ENCODE results near the gene OLFML1. TPM values are rescaled to one million over a fixed set of nuclear protein-coding genes. Genes with fewer than 3 reads are reported as not detected.

OLFML1 gene
- total and polyA plus RNA-seq, 10 donors: 2.6 to 23.8 (median 9.2) TPM

DNA sequence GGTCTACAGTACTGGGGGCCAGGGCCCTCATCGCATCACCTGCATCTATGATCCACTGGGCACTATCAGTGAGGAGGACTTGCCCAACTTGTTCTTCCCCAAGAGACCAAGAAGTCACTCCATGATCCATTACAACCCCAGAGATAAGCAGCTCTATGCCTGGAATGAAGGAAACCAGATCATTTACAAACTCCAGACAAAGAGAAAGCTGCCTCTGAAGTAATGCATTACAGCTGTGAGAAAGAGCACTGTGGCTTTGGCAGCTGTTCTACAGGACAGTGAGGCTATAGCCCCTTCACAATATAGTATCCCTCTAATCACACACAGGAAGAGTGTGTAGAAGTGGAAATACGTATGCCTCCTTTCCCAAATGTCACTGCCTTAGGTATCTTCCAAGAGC lies 24.7 kb downstream of the OLFML1 start:
- Histone ChIP-seq H3K27me3 (replicated peaks in 1 of 7) (peaks cover 0 to 14% (median 11%) of the 10 kb centered on the region in 7 donors), H3K9me3 (no peaks in the 10 kb centered on the region), H3K4me3 (no peak overlapping the region), H3K4me1 (peaks cover 20 to 50% (median 33%) of the 10 kb centered on the region in 6 donors), H3K27ac (no peak overlapping the region), H3K36me3 (no peaks in the 10 kb centered on the region)
- no peak for DNase-seq
- TF ChIP-seq CTCF (IDR thresholded peaks at IDR 0.05 in 8 of 11, conservative IDR thresholded peaks at IDR 0.05 in 3 of 11): no peak
- TF ChIP-seq POLR2AphosphoS5 (IDR thresholded peaks at IDR 0.05): no peak
- TF ChIP-seq POLR2A (IDR thresholded peaks at IDR 0.05): no peak
- intact Hi-C loops (cut with DNase I; ENCODE audit: low total_unique reads): no loop called here
- WGBS, 5 donors: 90 to 93% (median 92%) methylated on average over 2 of the region's 2 CpGs

DNA sequence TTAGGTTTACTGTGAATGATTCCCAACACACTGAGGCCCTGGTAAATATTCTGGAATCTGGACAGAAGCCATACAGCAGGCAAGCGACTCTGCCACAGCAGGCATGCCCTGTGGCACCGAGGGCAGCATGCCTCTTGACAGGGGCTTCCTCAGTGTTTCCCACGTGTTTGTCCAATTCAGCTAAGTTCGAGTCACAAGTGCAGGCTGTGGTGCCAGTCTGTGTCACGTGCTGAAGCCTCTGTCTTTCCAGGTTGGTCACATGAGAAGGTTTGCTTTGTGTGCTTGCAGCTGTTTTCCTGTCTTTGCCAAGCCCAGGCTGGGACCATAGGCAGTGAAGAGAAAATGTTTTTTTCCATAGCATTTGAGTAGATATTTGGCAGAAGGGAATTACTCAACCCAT lies 26.1 kb downstream of the OLFML1 start:
- Histone ChIP-seq H3K4me1 (peaks cover 20 to 60% (median 40%) of the 10 kb centered on the region in 6 donors), H3K27me3 (replicated peaks in 1 of 7) (peaks cover 0 to 13% (median 9%) of the 10 kb centered on the region in 7 donors), H3K36me3 (no peaks in the 10 kb centered on the region), H3K4me3 (no peak overlapping the region), H3K9me3 (no peaks in the 10 kb centered on the region), H3K27ac (peak overlapping the region in 6 of 8 donors; percentile 86 to 94 (median 92))
- no peak for TF ChIP-seq POLR2A (IDR thresholded peaks at IDR 0.05)
- TF ChIP-seq POLR2AphosphoS5 (IDR thresholded peaks at IDR 0.05): peak in 2 of 3 donors; percentile 14 to 49
- WGBS, 5 donors: 12 to 21% (median 17%) methylated on average over 5 of the region's 5 CpGs
- DNase-seq: no peak
- intact Hi-C loops (cut with DNase I; ENCODE audit: low total_unique reads): no loop called here

GRCh38 chr11:7512525-7513233 lies 27.4 kb downstream of the OLFML1 start:
- WGBS, 5 donors: 5 to 11% (median 10%) methylated on average over 16 to 18 of the region's 18 CpGs
- intact Hi-C loops (cut with DNase I; ENCODE audit: low total_unique reads): no loop called here
- DNase-seq: peak; percentile 93
- H3K27me3 ChIP-seq (replicated peaks in 1 of 7): peaks cover 0 to 13% (median 9%) of the 10 kb centered on the region in 7 donors
- H3K4me3 ChIP-seq: peak overlapping the region; percentile 58 to 87 (median 76)
- H3K27ac ChIP-seq: peak overlapping the region; percentile 83 to 94 (median 92)
- H3K9me3 ChIP-seq: no peaks in the 10 kb centered on the region
- TF ChIP-seq CTCF (IDR thresholded peaks at IDR 0.05 in 8 of 11, conservative IDR thresholded peaks at IDR 0.05 in 3 of 11): peak in 3 of 11 experiments; percentile 31 to 34 (median 32)
- no peak for TF ChIP-seq POLR2A (IDR thresholded peaks at IDR 0.05)
- peak in 2 of 3 donors; percentile 69 to 75 for TF ChIP-seq POLR2AphosphoS5 (IDR thresholded peaks at IDR 0.05)
- H3K36me3 ChIP-seq: no peaks in the 10 kb centered on the region
- peaks cover 20 to 65% (median 41%) of the 10 kb centered on the region in 6 donors for H3K4me1 ChIP-seq

DNA sequence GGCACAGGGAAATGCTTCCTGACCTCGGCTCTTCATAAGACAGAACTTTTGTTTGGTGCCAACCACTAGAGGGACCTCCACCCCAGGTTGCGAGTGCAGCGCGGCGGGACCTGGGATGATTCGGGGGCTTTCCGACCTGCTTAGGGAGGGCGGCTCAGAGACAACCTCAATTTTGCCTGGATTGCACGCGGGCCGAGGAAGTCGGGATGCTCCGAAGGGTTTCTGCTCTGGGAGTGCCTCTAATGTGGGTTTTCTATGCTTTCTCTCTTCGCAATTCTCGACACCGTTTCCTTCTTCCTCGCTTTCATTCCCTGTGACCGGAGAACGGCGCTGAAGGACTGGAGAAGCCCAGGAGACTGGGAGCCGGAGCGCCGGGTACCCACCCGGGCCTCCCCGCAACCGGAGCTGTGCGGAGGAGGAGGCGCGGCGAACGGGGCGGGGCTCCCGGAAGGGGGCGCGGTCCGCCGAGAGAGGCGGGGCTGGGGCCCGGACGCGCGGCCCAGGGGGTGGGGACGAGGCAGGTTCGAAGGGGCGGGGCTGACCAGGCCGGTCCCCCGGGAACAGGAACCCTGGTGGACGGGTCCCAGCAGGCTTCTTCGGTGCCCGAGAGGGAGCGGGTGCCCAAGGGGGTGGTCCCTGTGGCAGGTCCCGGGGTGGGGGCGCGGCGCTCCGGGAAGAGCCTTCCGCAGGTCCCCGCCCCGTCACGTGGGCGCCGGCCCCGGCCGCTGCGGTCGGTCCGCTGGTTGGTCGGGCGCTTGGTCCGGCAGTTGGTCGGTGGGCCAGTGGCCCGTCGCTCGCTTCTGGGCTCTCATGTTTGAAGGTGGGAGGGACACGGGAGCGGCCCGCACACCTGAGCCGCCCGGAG lies 28.2 kb downstream of the OLFML1 start, which contains the start of gene PPFIBP2:
Gene PPFIBP2, plus strand, starts transcription at position 766 of the 865 bp plus-strand sequence. CDS start 35,477 bp downstream, outside the sequence.
- TF ChIP-seq POLR2AphosphoS5 (IDR thresholded peaks at IDR 0.05) (peak; percentile 76 to 86 (median 82)), CTCF (IDR thresholded peaks at IDR 0.05 in 8 of 11, conservative IDR thresholded peaks at IDR 0.05 in 3 of 11) (peak; percentile 42 to 72 (median 59)), POLR2A (IDR thresholded peaks at IDR 0.05) (peak in 1 of 3 donors; percentile 62)
- WGBS, 5 donors: 0 to 1% (median 0%) methylated on average over 45 to 79 of the region's 79 CpGs
- intact Hi-C loops (cut with DNase I; ENCODE audit: low total_unique reads): no loop called here
- DNase-seq: peak; percentile 97
- peaks cover 20 to 65% (median 41%) of the 10 kb centered on the region in 6 donors for H3K4me1 ChIP-seq
- peak within 1 kb of the TSS; percentile 83 to 94 (median 92) for H3K27ac ChIP-seq
- H3K9me3 ChIP-seq: no peaks in the 10 kb centered on the region
- peaks cover 0 to 13% (median 9%) of the 10 kb centered on the region in 7 donors for H3K27me3 ChIP-seq (replicated peaks in 1 of 7)
- H3K4me3 ChIP-seq: peak within 1 kb of the TSS; percentile 58 to 87 (median 76)
- no peaks in the 10 kb centered on the region for H3K36me3 ChIP-seq
